NB4 (cell line): ENCODE results near the gene TOP1.

Experiments
- CTCF ChIP-seq: IDR thresholded peaks from one replicate; pipeline ENCODE4 v1.5.1; 2012; ENCODE audit warnings: low read depth, low read length
- MAX ChIP-seq: IDR thresholded peaks from 2 replicates; pipeline ENCODE4 v1.6.1; 2011; ENCODE audit warnings: low read depth, low read length
- POLR2A ChIP-seq: IDR thresholded peaks from 2 replicates; pipeline ENCODE4 v1.6.1; 2011; ENCODE audit warnings: mild to moderate bottlenecking; ENCODE audit not compliant: insufficient read length; ENCODE audit errors: extremely low read depth

GRCh38 chr20:41051009-41051825, 22.6 kb downstream of the TOP1 start:
- no peak for TF ChIP-seq CTCF
- TF ChIP-seq POLR2A = no peak
- no peak for TF ChIP-seq MAX
